OCI-LY3 (cell line): ENCODE results near the gene MAD1L1.

ENCODE experiments used
- H2AFZ ChIP-seq: fragments of 200-600, 300-600 bp; shearing (Covaris generic); 2 replicates; pipeline ENCODE4 v1.6.0; 2014; ENCODE audit warnings: antibody characterized with exemption, low read depth, low read length
- H3K27ac ChIP-seq: fragments of 200-600, 300-600 bp; sonication (generic); 2 replicates; pipeline ENCODE4 v1.5.1; 2014; ENCODE audit warnings: mild to moderate bottlenecking, low read length, moderate library complexity, mixed read lengths
- H3K27me3 ChIP-seq: fragments of 200-600, 300-600 bp; sonication (generic); 2 replicates; pipeline ENCODE4 v1.6.1; 2014; ENCODE audit warnings: low read depth, low read length, mixed read lengths
- H3K36me3 ChIP-seq: fragments of 200-600, 300-600 bp; sonication (generic); replicated peaks from 2 replicates; pipeline ENCODE3; 2014; ENCODE audit warnings: low read depth, low read length, mixed read lengths
- H3K4me1 ChIP-seq: fragments of 300-600, 200-600 bp; sonication (generic); 2 replicates; pipeline ENCODE4 v1.6.1; 2014; ENCODE audit warnings: low read length, mixed read lengths
- H3K4me2 ChIP-seq: fragments of 200-600, 300-600 bp; sonication (generic); 2 replicates; pipeline ENCODE4 v1.6.1; 2014; ENCODE audit warnings: low read length, mixed read lengths
- H3K4me3 ChIP-seq: fragments of 300-600, 200-600 bp; sonication (generic); 2 replicates; pipeline ENCODE4 v1.5.1; 2014; ENCODE audit warnings: antibody characterized with exemption, mild to moderate bottlenecking, low read length, moderate library complexity
- H3K79me2 ChIP-seq: fragments of 300-600, 200-600 bp; shearing (Covaris generic); 2 replicates; pipeline ENCODE4 v1.6.1; 2014; ENCODE audit warnings: mild to moderate bottlenecking, low read length, mixed read lengths
- H3K9ac ChIP-seq: fragments of 300-600, 200-600 bp; shearing (Covaris generic); 2 replicates; pipeline ENCODE4 v1.6.0; 2014; ENCODE audit warnings: mild to moderate bottlenecking, low read length, moderate library complexity
- H3K9me3 ChIP-seq: fragments of 200-600, 300-600 bp; shearing (Covaris generic); 2 replicates; pipeline ENCODE4 v1.6.1; 2014; ENCODE audit warnings: low read length, mixed read lengths; ENCODE audit not compliant: insufficient read depth
- H4K20me1 ChIP-seq: fragments of 200-600, 300-600 bp; sonication (generic); 2 replicates; pipeline ENCODE4 v1.6.1; 2016; ENCODE audit warnings: low read length, mixed read lengths; ENCODE audit not compliant: insufficient read depth
- EZH2phosphoT487 ChIP-seq: fragments of 200-600 bp; shearing (Covaris generic); IDR thresholded peaks from 2 replicates; pipeline ENCODE4 v1.6.1; 2018; ENCODE audit warnings: antibody characterized with exemption, mixed run types, low read depth
- TF ChIP-seq, protein P1 (sequence below): fragments of 200-600, 300-600 bp; sonication (generic); IDR thresholded peaks from 2 replicates; pipeline ENCODE4 v1.5.1; 2014; ENCODE audit warnings: antibody characterized with exemption, low read length, low read depth

The MAD1L1 gene

DNA sequence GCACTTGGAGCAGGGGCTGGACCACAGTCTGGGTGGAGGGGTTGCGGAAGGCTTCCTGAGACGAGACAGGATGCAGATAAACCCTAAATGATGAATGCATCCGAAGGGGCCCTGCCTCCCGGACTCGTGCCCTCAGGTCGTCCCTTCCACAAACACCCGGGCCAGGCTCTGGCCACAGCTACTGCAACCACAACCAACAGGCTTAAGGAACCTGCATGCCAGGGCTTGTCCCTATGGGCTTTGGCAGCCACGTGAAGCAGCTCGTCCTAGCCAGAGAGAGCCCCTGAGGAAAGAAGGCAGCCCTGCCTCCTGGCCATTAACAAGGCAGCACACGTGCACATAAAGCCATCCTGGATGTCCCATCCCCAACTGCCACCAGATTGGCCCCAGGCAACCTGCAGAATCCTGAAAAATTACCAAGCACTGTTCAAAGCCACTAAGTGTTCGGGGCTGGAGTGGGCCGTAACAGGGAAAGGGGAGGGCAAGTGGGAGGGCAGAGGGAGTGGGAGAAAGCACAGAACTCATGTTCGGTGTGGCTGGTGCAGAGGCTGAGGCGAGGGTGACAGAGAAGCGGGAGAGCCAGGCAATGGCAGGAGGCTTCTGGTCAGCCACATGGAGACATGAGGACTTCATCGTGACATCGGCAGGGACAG lies 62.7 kb downstream of the MAD1L1 start:
- Histone ChIP-seq H3K4me2 (no peak overlapping the region), H4K20me1 (no peaks in the 10 kb centered on the region), H3K27ac (no peak overlapping the region), H2AFZ (no peak overlapping the region), H3K27me3 (no peaks in the 10 kb centered on the region), H3K9me3 (no peaks in the 10 kb centered on the region), H3K4me3 (no peak overlapping the region), H3K9ac (no peak overlapping the region), H3K79me2 (no peaks in the 10 kb centered on the region), H3K4me1 (peaks cover 4% of the 10 kb centered on the region; the same call in 1 of the 2 replicates), H3K36me3 (no peaks in the 10 kb centered on the region)
- TF ChIP-seq, protein P1, sequence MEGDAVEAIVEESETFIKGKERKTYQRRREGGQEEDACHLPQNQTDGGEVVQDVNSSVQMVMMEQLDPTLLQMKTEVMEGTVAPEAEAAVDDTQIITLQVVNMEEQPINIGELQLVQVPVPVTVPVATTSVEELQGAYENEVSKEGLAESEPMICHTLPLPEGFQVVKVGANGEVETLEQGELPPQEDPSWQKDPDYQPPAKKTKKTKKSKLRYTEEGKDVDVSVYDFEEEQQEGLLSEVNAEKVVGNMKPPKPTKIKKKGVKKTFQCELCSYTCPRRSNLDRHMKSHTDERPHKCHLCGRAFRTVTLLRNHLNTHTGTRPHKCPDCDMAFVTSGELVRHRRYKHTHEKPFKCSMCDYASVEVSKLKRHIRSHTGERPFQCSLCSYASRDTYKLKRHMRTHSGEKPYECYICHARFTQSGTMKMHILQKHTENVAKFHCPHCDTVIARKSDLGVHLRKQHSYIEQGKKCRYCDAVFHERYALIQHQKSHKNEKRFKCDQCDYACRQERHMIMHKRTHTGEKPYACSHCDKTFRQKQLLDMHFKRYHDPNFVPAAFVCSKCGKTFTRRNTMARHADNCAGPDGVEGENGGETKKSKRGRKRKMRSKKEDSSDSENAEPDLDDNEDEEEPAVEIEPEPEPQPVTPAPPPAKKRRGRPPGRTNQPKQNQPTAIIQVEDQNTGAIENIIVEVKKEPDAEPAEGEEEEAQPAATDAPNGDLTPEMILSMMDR: no peak
- TF ChIP-seq EZH2phosphoT487: no peak

DNA sequence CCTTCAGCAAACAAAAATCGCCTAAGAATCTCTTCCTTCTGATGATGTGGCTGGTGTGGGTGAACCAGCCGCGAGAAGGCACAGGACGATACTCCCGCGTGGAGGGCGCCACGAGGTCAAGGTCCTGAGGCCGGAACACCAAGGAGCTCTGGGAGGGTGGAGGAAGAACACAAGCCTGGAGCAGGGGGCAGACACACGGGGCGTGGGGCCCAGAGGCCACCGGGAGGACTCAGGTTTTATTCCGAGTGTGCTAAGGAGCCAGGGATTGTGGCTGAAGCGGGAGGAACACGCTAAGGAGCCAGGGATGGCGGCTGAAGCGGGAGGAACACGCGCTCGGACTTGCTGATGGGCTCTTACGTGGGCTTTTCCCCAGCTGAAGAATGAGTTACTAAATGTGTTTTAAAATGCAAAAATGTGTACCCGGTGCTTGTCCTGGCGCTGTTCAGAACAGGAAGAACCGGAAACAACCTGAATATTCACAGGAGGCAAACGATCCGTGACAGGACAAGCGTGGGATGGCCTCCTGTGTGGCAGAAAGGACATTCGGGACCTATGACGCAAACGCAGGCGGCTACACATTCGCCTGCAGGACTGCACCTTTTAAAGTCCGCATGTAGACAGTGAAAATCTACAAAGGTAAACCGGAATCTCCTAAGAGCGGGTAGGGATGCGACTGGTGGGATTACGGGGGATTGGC lies 64.0 kb downstream of the MAD1L1 start:
- H3K27me3 ChIP-seq: no peaks in the 10 kb centered on the region
- H3K4me2 ChIP-seq: no peak overlapping the region
- no peak overlapping the region for H2AFZ ChIP-seq
- no peak overlapping the region for H3K9ac ChIP-seq
- H4K20me1 ChIP-seq: no peaks in the 10 kb centered on the region
- no peaks in the 10 kb centered on the region for H3K36me3 ChIP-seq
- TF ChIP-seq, protein P1: no peak
- no peak for TF ChIP-seq EZH2phosphoT487
- H3K9me3 ChIP-seq: no peaks in the 10 kb centered on the region
- no peak overlapping the region for H3K4me3 ChIP-seq
- peaks cover 4% of the 10 kb centered on the region; the same call in 1 of the 2 replicates for H3K4me1 ChIP-seq
- H3K79me2 ChIP-seq: no peaks in the 10 kb centered on the region
- no peak overlapping the region for H3K27ac ChIP-seq

DNA sequence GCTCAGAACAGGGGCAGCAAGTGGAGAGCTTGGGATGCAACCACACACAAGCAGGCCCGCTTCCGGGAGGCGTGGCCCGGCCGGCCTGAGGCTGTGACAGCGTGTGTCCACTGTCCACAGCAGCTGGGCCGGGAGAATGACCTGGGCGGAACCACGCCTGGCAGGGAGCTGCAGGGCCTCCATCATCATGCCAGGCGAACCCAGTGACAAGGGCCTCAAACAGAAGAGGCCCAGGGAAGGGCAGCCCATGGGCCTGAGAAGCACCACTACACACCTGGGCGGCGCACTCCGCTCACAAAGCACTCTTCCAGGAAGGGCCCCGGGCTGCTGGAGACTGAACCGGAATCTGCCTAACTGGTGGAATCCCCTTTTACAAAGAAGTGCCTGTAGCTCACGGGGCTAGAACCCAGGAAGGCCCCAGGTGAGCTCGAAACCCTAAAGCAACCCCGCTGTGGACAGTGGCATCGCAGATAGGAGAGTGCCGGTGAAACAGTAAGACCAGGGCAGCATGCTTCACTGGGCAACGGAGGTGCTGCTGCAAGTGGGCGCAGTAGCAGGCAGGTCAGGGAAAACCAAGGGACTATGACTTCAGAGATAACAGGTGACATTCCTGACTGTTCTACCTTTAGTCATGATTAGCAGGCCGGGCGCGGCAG lies 66.0 kb downstream of the MAD1L1 start:
- Histone ChIP-seq H2AFZ (no peak overlapping the region), H3K4me3 (no peak overlapping the region), H3K9me3 (no peaks in the 10 kb centered on the region), H3K27me3 (no peaks in the 10 kb centered on the region), H3K4me1 (peaks cover 4% of the 10 kb centered on the region; the same call in 1 of the 2 replicates), H3K27ac (no peak overlapping the region), H3K9ac (no peak overlapping the region), H4K20me1 (no peaks in the 10 kb centered on the region), H3K4me2 (no peak overlapping the region), H3K36me3 (no peaks in the 10 kb centered on the region), H3K79me2 (no peaks in the 10 kb centered on the region)
- TF ChIP-seq, protein P1: no peak
- TF ChIP-seq EZH2phosphoT487: no peak
